Liver (tissue), 9 donors: Measurements from ENCODE around the gene SHISA3. TPM values are rescaled to one million over a fixed set of nuclear protein-coding genes. Genes with fewer than 3 reads are reported as not detected.
A peak's percentile ranks its signal among the peaks of the same experiment; 100 is the strongest.
"Not testable (repeated sequence)": the region's sequence is repeated elsewhere in the genome, so short reads cannot be mapped to it uniquely, and the experiment has no call there.

Experiments used
- DNase-seq: peaks from one replicate; pipeline ENCODE4 v3.0.0-alpha.2; 2017; ENCODE audit warnings: low spot score
- H3K27ac ChIP-seq, 2 donors: one replicate each; pipeline ENCODE4 v1.7.0; 2013; ENCODE audit warnings: inconsistent platforms in 2 of 2, low read length in 2 of 2, control low read depth in 1 of 2, low read depth in 1 of 2, mild to moderate bottlenecking in 1 of 2
- H3K27me3 ChIP-seq, 4 donors: one replicate each; pipeline versions ENCODE4 v1.6.1 to v1.7.0; 2013; ENCODE audit warnings: low read length in 3 of 4, inconsistent platforms in 1 of 4, mild to moderate bottlenecking in 1 of 4, moderate library complexity in 1 of 4; ENCODE audit not compliant: control insufficient read depth in 4 of 4, insufficient read depth in 4 of 4
- H3K36me3 ChIP-seq, 4 donors: one replicate each; pipeline versions ENCODE4 v1.6.1 to v1.7.0; 2013; ENCODE audit warnings: low read length in 3 of 4, mild to moderate bottlenecking in 3 of 4, low read depth in 1 of 4, moderate library complexity in 1 of 4; ENCODE audit not compliant: control insufficient read depth in 4 of 4, insufficient read depth in 3 of 4
- H3K4me1 ChIP-seq, 4 donors: one replicate each; pipeline versions ENCODE4 v1.6.1 to v1.7.0; 2013; ENCODE audit warnings: low read length in 3 of 4, mild to moderate bottlenecking in 3 of 4, moderate library complexity in 1 of 4; ENCODE audit not compliant: control insufficient read depth in 4 of 4, insufficient read depth in 4 of 4
- H3K4me3 ChIP-seq, 3 donors: one replicate each; pipeline versions ENCODE4 v1.6.1 to v1.7.0; 2013; ENCODE audit warnings: low read length in 3 of 3, control low read depth in 1 of 3, low read depth in 1 of 3, mild to moderate bottlenecking in 1 of 3
- H3K9ac ChIP-seq, 2 donors: one replicate each; pipeline ENCODE4 v1.7.0; 2013; ENCODE audit warnings: low read length in 2 of 2, mild to moderate bottlenecking in 2 of 2, moderate library complexity in 2 of 2, control low read depth in 1 of 2, low read depth in 1 of 2
- H3K9me3 ChIP-seq, 4 donors: one replicate each; pipeline versions ENCODE4 v1.6.1 to v1.7.0; 2013; ENCODE audit warnings: low read length in 3 of 4; ENCODE audit not compliant: control insufficient read depth in 4 of 4
- CTCF ChIP-seq: fragments of 150-350 bp; IDR thresholded peaks from 2 replicates; pipeline ENCODE4 v1.5.1; 2017; ENCODE audit warnings: improper control_type of control experiment, low read depth, low read length; ENCODE audit not compliant: missing input control
- EGR1 ChIP-seq, 2 donors: IDR thresholded peaks; 2 replicates each; pipeline ENCODE4 v1.6.1; 2016 to 2018; ENCODE audit warnings: antibody characterized with exemption in 2 of 2, low read depth in 2 of 2
- FOXA1 ChIP-seq: IDR thresholded peaks from 2 replicates; pipeline ENCODE4 v1.6.1; 2016; ENCODE audit warnings: antibody characterized with exemption
- FOXA2 ChIP-seq: IDR thresholded peaks from 2 replicates; pipeline ENCODE4 v1.6.1; 2016; ENCODE audit warnings: antibody characterized with exemption
- HNF4G ChIP-seq: IDR thresholded peaks from 2 replicates; pipeline ENCODE4 v1.6.1; 2016; ENCODE audit warnings: antibody characterized with exemption
- JUND ChIP-seq, 2 donors: IDR thresholded peaks; 2 replicates each; pipeline ENCODE4 v1.6.1; 2016; ENCODE audit warnings: antibody characterized with exemption in 2 of 2
- MAX ChIP-seq: IDR thresholded peaks from 2 replicates; pipeline ENCODE4 v1.6.1; 2016; ENCODE audit warnings: antibody characterized with exemption
- RAD21 ChIP-seq, 2 donors: IDR thresholded peaks; 2 replicates each; pipeline ENCODE4 v1.6.1; 2016; ENCODE audit warnings: antibody characterized with exemption in 2 of 2, mild to moderate bottlenecking in 2 of 2
- REST ChIP-seq: IDR thresholded peaks from 2 replicates; pipeline ENCODE4 v1.6.1; 2016; ENCODE audit warnings: antibody characterized with exemption, mild to moderate bottlenecking
- RXRA ChIP-seq, 2 donors: IDR thresholded peaks; 2 replicates each; pipeline ENCODE4 v1.6.1; 2017 to 2018; ENCODE audit warnings: antibody characterized with exemption in 2 of 2, mild to moderate bottlenecking in 1 of 2
- SP1 ChIP-seq: IDR thresholded peaks from 2 replicates; pipeline ENCODE4 v1.6.1; 2018; ENCODE audit warnings: antibody characterized with exemption, mild to moderate bottlenecking
- TAF1 ChIP-seq: conservative IDR thresholded peaks from 2 replicates; pipeline ENCODE4 v1.6.1; 2016; ENCODE audit warnings: antibody characterized with exemption, mild to moderate bottlenecking
- WGBS: extraction: QIAGEN DNeasy Blood & Tissue Kit; methylation state at CpG from one replicate; pipeline ENCODE4 v1.1.7; 2013; 5-methylcytosine and 5-hydroxymethylcytosine counted together
- polyA plus RNA-seq, 2 donors: library from polyadenylated mRNA; stranded (reverse) in 1 of 2; unstranded in 1 of 2; fragments of 200-250 nt in 1 of 2; fragments of >200 nt in 1 of 2; fragmentation: Nextera tagmentation in 1 of 2; extraction: Ambion mirVana in 1 of 2; gene quantifications; one replicate each; pipeline versions ENCODE4 v1.2.1 to v1.2.3, GENCODE V29; 2013 to 2015
- total RNA-seq, 2 donors: library from RNA; depleted of rRNA; stranded (reverse); fragments of >200 nt; gene quantifications; one replicate each; pipeline ENCODE4 v1.2.3, GENCODE V29; 2014
- donor health status: healthy.
- donor health status: healthy.
- donor health status: healthy.
- donor health status: healthy.
- donor health status: healthy.

The SHISA3 gene
- total and polyA plus RNA-seq, 4 donors = 0.25 to 0.63 (median 0.56) TPM; not detected in 1

GRCh38 chr4:42369489-42369888 lies 27.8 kb upstream of the SHISA3 start (continued):
- TF ChIP-seq RXRA (IDR thresholded peaks at IDR 0.05) = no peak

GRCh38 chr4:42371305-42372252 lies 25.7 kb upstream of the SHISA3 start:
- no peaks in the 10 kb centered on the region for H3K4me1 ChIP-seq
- no peak overlapping the region for H3K9ac ChIP-seq
- DNase-seq = no peak
- no peak overlapping the region for H3K4me3 ChIP-seq
- TF ChIP-seq CTCF (peak; percentile 55), RXRA (IDR thresholded peaks at IDR 0.05) (no peak), RAD21 (IDR thresholded peaks at IDR 0.05) (peak; percentile 70 to 79)
- H3K36me3 ChIP-seq = no peaks in the 10 kb centered on the region
- 53% methylated on average over 2 of the region's 2 CpGs for WGBS
- H3K27me3 ChIP-seq = peaks cover 0 to 2% (median 0%) of the 10 kb centered on the region in 4 donors
- no peak overlapping the region for H3K27ac ChIP-seq
- H3K9me3 ChIP-seq = no peaks in the 10 kb centered on the region

- not testable (repeated sequence) for DNase-seq, H3K36me3 ChIP-seq, H3K4me3 ChIP-seq, H3K4me1 ChIP-seq, H3K9me3 ChIP-seq, H3K27ac ChIP-seq, H3K27me3 ChIP-seq, H3K9ac ChIP-seq
- WGBS = 90% methylated on average over 6 of the region's 6 CpGs
Observed at GRCh38 chr4:42372303-42372702, 25.0 kb upstream of the SHISA3 start.

GRCh38 chr4:42377497-42377896 lies 19.8 kb upstream of the SHISA3 start:
- no peak overlapping the region for H3K4me3 ChIP-seq
- no peak overlapping the region for H3K9ac ChIP-seq
- no peaks in the 10 kb centered on the region for H3K9me3 ChIP-seq
- 83% methylated on average over 4 of the region's 4 CpGs for WGBS
- no peaks in the 10 kb centered on the region for H3K4me1 ChIP-seq
- H3K27ac ChIP-seq = no peak overlapping the region
- peaks cover 0 to 2% (median 0%) of the 10 kb centered on the region in 4 donors for H3K27me3 ChIP-seq
- H3K36me3 ChIP-seq = no peaks in the 10 kb centered on the region
- no peak for DNase-seq
- TF ChIP-seq FOXA2 = no peak
- TF ChIP-seq HNF4G = no peak

- Histone ChIP-seq H3K9me3 (no peaks in the 10 kb centered on the region), H3K27ac (no peak overlapping the region), H3K9ac (no peak overlapping the region), H3K36me3 (no peaks in the 10 kb centered on the region), H3K27me3 (no peaks in the 10 kb centered on the region), H3K4me3 (no peak overlapping the region), H3K4me1 (no peaks in the 10 kb centered on the region)
- WGBS = 90% methylated on average over 2 of the region's 2 CpGs
- TF ChIP-seq SP1 (no peak), EGR1 (IDR thresholded peaks at IDR 0.05; ENCODE audit: low read depth in 2 of 2) (no peak), MAX (no peak), HNF4G (no peak), FOXA2 (no peak), JUND (IDR thresholded peaks at IDR 0.05) (no peak), REST (no peak), CTCF (no peak), TAF1 (no peak), FOXA1 (no peak)
- no peak for DNase-seq
Observed at GRCh38 chr4:42381666-42382065, 15.6 kb upstream of the SHISA3 start.
